Panc1 (cell line): ENCODE results near the gene POTEJ.
"Not testable (repeated sequence)": the region's sequence is repeated elsewhere in the genome, so short reads cannot be mapped to it uniquely, and the experiment has no call there.

Source experiments
- CTCF ChIP-seq: fragments of 450-650 bp; IDR thresholded peaks from 2 replicates; pipeline ENCODE4 v1.5.1; 2017; ENCODE audit warnings: mild to moderate bottlenecking
- POLR2AphosphoS5 ChIP-seq: IDR thresholded peaks from 2 replicates; pipeline ENCODE4 v1.6.1; 2012; ENCODE audit warnings: mild to moderate bottlenecking, low read depth, low read length, moderate library complexity
- REST ChIP-seq, 2 experiments: IDR thresholded peaks; 2 replicates each; pipeline ENCODE4 v1.6.1; 2011 to 2012; ENCODE audit warnings: low read depth in 2 of 2, control low read depth in 1 of 2, low read length in 1 of 2, mild to moderate bottlenecking in 1 of 2, moderate library complexity in 1 of 2; ENCODE audit not compliant: insufficient read depth in 1 of 2
- SIN3A ChIP-seq: IDR thresholded peaks from 2 replicates; pipeline ENCODE4 v1.6.1; 2012; ENCODE audit warnings: low read depth, mild to moderate bottlenecking, low read length, moderate library complexity, borderline replicate concordance; ENCODE audit not compliant: insufficient read depth
- TCF7L2 ChIP-seq: IDR thresholded peaks from 2 replicates; pipeline ENCODE4 v1.6.1; 2011; ENCODE audit warnings: mild to moderate bottlenecking, low read depth, low read length, inconsistent platforms

GRCh38 chr2:130584726-130585125 lies 26.5 kb upstream of the POTEJ start:
- TF ChIP-seq CTCF; POLR2AphosphoS5; REST (IDR thresholded peaks at IDR 0.05; ENCODE audit: insufficient read depth in 1 of 2, low read depth in 2 of 2, low read length in 1 of 2); SIN3A; TCF7L2: not testable (repeated sequence)
